GM10266 (cell line): ENCODE results near the gene LHX1.

Experiments
- DNase-seq: peaks from one replicate; pipeline ENCODE4 v3.0.0; 2012; ENCODE audit errors: extremely low spot score
- TF ChIP-seq, protein P1 (sequence below): IDR thresholded peaks from 2 replicates; pipeline ENCODE4 v1.5.1; 2012; ENCODE audit warnings: mild to moderate bottlenecking, low read depth; ENCODE audit not compliant: control insufficient read depth, insufficient read depth; ENCODE audit errors: missing control alignments

The LHX1 gene

DNA sequence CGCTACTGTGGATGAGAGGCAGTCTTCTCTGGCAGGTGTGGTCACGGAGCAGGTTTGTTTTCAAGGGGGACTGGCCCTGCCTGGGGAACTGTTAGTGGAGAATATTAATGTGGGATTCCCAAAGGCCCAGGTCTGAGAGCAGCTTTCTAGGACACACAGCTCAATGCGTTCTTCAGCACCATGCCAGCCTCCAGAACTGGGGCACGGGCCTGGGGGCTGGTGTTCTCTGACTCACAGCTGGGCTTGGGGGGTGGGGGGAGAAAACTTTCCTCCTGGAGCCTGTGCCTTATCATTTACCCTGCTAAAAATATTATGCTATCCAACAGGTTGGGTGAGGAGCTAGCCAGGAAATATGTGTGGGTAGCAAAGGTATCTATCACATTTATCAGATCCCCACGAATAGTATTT, 13.5 kb upstream of the LHX1 start:
- TF ChIP-seq, protein P1, sequence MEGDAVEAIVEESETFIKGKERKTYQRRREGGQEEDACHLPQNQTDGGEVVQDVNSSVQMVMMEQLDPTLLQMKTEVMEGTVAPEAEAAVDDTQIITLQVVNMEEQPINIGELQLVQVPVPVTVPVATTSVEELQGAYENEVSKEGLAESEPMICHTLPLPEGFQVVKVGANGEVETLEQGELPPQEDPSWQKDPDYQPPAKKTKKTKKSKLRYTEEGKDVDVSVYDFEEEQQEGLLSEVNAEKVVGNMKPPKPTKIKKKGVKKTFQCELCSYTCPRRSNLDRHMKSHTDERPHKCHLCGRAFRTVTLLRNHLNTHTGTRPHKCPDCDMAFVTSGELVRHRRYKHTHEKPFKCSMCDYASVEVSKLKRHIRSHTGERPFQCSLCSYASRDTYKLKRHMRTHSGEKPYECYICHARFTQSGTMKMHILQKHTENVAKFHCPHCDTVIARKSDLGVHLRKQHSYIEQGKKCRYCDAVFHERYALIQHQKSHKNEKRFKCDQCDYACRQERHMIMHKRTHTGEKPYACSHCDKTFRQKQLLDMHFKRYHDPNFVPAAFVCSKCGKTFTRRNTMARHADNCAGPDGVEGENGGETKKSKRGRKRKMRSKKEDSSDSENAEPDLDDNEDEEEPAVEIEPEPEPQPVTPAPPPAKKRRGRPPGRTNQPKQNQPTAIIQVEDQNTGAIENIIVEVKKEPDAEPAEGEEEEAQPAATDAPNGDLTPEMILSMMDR: no peak
- DNase-seq: no peak

DNA sequence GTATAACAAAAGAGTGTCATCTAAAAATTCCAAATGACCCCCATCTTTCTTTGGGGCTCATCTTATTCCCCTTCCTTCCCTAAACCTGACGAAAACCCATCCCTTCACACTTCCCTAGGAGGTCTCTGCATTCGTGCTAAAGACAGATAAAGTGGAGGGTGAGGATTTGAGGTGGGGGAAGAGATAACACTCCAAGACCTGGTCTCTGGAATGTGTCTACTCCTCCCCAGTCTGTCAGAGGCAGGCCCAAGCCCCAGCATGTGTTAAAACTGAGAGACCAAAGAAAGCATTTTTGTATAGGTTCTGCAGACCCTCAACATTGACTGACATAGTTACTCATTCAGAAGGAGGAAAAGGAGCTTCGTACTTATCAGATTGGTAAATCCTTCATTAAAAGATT, 11.0 kb upstream of the LHX1 start:
- TF ChIP-seq, protein P1: no peak
- no peak for DNase-seq

DNA sequence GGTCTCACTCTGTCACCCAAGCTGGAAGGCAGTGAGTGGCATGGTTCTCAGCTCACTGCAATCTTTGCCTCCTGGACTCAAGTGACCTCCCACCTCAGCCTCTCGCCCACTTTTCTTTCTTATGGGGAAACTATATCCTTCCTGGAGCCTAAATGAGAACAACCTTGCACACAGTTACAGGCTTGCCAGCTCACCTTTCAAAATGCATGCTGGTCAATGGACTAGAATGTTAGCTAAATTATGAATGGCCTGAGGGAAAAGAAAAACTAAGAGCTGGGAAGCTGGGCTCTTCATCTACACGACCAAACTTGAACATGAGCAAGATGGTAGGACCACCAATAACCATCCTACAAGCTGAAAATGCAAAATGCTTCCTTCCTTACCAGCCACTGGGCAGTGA, 10.6 kb upstream of the LHX1 start:
- no peak for DNase-seq
- TF ChIP-seq, protein P1: no peak

DNA sequence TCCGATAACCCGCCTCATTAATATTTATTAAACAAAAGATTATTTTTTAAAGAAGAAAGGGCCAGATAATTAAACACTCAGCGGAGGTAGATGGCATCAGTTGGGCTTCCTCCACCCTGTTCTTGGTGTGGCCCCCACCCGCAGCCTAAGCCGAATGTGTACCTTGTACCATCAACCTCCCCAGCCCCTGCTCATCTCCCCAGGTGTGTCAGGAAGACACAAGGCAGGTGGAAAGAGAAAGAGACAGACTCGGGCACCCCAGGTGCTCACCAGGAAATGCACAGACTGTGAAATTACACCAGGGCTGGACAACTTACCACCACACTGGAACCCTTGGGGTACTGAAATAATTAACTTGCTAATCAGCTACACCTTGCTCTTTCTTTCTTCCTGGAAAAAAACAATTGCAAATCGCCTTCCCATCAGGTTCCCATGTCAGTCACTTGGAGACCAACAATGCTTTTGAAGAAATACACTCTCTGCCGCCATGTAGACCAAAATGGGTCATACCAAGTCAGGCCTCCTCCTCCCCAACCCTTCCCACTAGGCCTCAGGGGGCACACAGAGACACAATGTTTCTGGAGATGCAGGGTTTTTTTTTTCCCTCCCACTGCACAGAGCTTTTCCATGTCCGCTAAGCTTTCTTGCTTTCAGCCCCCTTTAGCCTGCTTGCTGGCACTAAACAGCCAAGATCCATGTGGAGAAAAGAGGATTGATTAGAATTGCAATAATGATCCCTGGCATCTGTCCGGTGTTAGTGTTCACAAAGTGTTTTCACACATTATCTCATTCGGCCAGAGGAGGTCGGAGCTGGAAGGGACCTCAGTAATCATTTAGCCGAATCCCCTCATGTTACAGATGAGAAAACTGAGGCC, 8.6 kb upstream of the LHX1 start:
- no peak for DNase-seq
- TF ChIP-seq, protein P1: no peak

DNA sequence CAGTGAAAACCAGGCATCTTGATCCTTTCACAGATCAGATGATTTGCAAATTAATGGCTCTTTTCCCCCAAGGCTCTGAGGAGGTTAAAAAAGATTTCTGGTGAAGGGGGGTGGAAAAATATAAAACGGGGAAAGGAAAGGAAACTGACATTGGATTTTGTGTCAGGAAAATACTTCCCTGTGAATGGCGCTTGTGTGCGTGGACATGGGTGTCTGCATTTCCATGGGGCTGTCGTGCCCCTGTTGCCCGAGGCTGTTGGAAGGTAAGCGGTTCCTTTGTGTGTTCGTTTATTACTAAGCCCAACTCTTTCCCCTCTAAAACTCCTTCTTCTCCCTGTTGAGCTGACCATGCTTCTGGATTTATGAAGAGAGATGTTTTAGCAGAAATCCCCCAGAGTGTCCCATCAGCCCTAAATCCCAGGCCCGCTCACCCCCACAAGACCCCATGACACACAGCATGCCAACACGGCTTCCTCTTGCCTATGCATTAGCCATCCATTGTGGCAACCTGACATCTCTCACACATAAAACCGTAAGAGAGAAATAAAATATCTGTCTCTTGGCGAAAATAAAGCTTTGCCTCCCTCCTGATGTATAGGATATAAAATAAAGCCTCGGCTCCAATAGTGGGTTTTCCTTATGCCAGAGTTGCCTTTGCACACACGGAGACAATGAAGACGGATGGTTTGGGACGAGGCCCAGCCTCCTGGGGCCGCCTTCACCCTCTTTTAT, 7.3 kb upstream of the LHX1 start:
- DNase-seq: no peak
- TF ChIP-seq, protein P1: no peak

DNA sequence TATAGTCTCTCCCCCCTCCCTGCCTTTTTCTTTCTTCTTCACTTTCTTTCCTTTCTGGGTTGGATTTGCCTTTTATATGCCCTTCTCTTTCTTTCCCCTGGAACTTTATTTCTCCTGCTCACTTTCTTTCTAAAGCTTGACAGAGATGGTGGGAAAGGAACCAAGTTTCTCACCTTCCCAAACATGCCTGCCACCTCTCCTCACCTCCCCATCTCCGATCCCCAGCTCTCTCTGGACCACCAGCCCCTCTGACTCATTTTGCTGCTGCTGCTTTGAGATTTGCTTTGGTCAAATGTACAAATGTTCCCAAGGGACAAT, 6.7 kb upstream of the LHX1 start:
- TF ChIP-seq, protein P1: no peak

More for the DNA sequence above, 6.7 kb upstream of the LHX1 start:
- DNase-seq: no peak
